Right atrium auricular region (tissue), 2 donors: ENCODE measurements around the gene GRIA3. TPM values are rescaled to one million over a fixed set of nuclear protein-coding genes. Genes with fewer than 3 reads are reported as not detected.

ENCODE experiments used
- DNase-seq: peaks from one replicate; pipeline ENCODE4 v3.0.0-alpha.2; 2019; ENCODE audit warnings: low spot score
- H3K27ac ChIP-seq, 2 donors: fragments of 200-600 bp; sonication (generic); 1 replicate in 1 of 2; 2 replicates in 1 of 2; pipeline ENCODE4 v1.5.1; 2016 to 2019
- H3K27me3 ChIP-seq, 2 donors: fragments of 200-600 bp; sonication (generic); one replicate each; pipeline versions ENCODE4 v1.5.1 to v1.6.0; 2017 to 2019
- H3K36me3 ChIP-seq: fragments of 200-600 bp; sonication (generic); one replicate; pipeline ENCODE4 v1.5.1; 2016
- H3K4me1 ChIP-seq, 2 donors: fragments of 200-600 bp; sonication (generic); one replicate each; pipeline versions ENCODE4 v1.5.1 to v1.6.0; 2017 to 2019
- H3K4me3 ChIP-seq, 2 donors: fragments of 200-600 bp; sonication (generic); 1 replicate in 1 of 2; 2 replicates in 1 of 2; pipeline ENCODE4 v1.5.1; 2017 to 2019; ENCODE audit warnings: mild to moderate bottlenecking in 1 of 2, moderate library complexity in 1 of 2
- H3K9me3 ChIP-seq, 2 donors: fragments of 200-600 bp; sonication (generic); one replicate each; pipeline ENCODE4 v1.5.1; 2019
- total RNA-seq, 2 donors: library from RNA; depleted of rRNA; stranded (reverse); fragments of >200 nt; gene quantifications; one replicate each; pipeline ENCODE4 v1.1.0, GENCODE V29; 2016
- TF ChIP-seq, protein P1 (sequence below), 2 donors: fragments of 200-600 bp; sonication (generic); IDR thresholded peaks; one replicate each; pipeline ENCODE4 v1.5.1; 2019; ENCODE audit warnings: antibody characterized with exemption in 2 of 2

The GRIA3 gene
- 1 to 10 TPM in 1 of 2 donors, under 1 TPM in 1; 0.74 to 1.0 TPM for total RNA-seq

GRCh38 chrX:123184219-123184865 lies at the start of gene GRIA3:
Gene GRIA3, plus strand, starts transcription at chrX:123184278. Its CDS starts 258 bp downstream, at chrX:123184536.
- DNase-seq: no peak

DNA sequence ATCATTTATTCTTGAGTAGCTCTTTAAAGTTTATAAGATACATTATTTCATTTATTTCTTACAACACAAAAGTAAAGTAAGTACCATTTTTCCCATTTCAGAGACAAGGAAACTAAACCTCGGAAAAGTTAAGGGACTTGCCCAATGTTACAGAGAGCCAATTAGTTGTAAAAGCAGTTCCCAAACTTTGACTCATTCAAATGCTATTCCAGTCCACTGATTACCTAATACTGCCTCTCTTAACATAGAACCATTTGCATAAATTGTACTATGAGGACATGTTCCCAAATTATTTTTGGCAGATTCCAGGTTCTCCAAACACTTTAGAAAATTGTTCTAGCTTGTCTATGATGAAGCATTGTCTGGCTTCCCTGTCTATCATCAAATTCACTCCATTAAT lies 45.6 kb upstream of the GRIA3 start:
- Histone ChIP-seq H3K36me3 (no peaks in the 10 kb centered on the region), H3K4me3 (no peak overlapping the region), H3K4me1 (no peaks in the 10 kb centered on the region), H3K27ac (no peak overlapping the region), H3K27me3 (no peaks in the 10 kb centered on the region), H3K9me3 (no peaks in the 10 kb centered on the region)
- TF ChIP-seq, protein P1, sequence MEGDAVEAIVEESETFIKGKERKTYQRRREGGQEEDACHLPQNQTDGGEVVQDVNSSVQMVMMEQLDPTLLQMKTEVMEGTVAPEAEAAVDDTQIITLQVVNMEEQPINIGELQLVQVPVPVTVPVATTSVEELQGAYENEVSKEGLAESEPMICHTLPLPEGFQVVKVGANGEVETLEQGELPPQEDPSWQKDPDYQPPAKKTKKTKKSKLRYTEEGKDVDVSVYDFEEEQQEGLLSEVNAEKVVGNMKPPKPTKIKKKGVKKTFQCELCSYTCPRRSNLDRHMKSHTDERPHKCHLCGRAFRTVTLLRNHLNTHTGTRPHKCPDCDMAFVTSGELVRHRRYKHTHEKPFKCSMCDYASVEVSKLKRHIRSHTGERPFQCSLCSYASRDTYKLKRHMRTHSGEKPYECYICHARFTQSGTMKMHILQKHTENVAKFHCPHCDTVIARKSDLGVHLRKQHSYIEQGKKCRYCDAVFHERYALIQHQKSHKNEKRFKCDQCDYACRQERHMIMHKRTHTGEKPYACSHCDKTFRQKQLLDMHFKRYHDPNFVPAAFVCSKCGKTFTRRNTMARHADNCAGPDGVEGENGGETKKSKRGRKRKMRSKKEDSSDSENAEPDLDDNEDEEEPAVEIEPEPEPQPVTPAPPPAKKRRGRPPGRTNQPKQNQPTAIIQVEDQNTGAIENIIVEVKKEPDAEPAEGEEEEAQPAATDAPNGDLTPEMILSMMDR (IDR thresholded peaks at IDR 0.05): no peak
- no peak for DNase-seq

More at GRCh38 chrX:123184219-123184865, at the start of gene GRIA3:
- no peaks in the 10 kb centered on the region for H3K27me3 ChIP-seq
- H3K4me3 ChIP-seq: peak within 1 kb of the TSS; percentile 34 to 45
- no peaks in the 10 kb centered on the region for H3K9me3 ChIP-seq
- TF ChIP-seq, protein P1 (IDR thresholded peaks at IDR 0.05): peak in 1 of 2 donors; percentile 48
- no peaks in the 10 kb centered on the region for H3K36me3 ChIP-seq
- no peaks in the 10 kb centered on the region for H3K4me1 ChIP-seq
- H3K27ac ChIP-seq: no peak within 1 kb of the TSS

DNA sequence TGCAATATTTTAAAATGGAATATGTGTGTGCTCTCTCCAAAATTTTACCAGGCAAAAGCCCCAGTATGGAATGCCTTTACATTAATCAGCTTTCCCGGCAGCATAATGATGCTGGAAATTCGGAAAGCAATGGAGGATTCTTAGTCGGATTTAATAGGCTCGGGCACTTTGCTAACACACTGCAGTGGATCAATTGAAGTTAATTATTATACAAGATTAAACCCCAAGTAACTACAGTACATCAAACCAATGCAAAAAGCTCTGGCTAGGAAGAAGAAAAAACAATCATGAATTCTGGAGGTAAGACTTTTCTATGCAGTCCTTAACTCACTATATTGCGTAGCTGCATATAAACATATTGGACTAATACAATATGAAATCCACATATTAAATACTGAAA lies 43.6 kb upstream of the GRIA3 start:
- Histone ChIP-seq H3K4me1 (no peaks in the 10 kb centered on the region), H3K36me3 (no peaks in the 10 kb centered on the region), H3K27me3 (no peaks in the 10 kb centered on the region), H3K27ac (no peak overlapping the region), H3K9me3 (no peaks in the 10 kb centered on the region), H3K4me3 (no peak overlapping the region)
- TF ChIP-seq, protein P1 (IDR thresholded peaks at IDR 0.05): no peak
- DNase-seq: no peak

DNA sequence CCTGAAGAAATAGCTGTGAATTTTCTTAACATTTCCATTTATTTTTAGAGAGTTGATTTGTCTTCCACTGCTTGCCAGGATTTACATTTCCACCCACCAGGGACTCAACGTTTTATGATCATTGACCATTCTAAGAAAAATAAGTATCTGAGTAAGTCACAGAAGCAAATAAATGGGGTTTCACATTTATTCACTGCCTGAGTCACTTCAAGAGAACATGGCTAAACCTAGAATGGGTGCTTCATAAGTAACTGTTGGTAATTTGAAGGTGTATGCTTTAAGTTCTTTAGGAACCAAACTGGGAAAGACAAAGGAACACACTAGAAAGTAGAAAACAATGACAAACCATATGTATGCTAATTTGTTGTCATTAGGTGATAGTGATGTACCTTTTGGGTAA lies 43.2 kb upstream of the GRIA3 start:
- no peaks in the 10 kb centered on the region for H3K36me3 ChIP-seq
- no peaks in the 10 kb centered on the region for H3K9me3 ChIP-seq
- H3K4me3 ChIP-seq: no peak overlapping the region
- TF ChIP-seq, protein P1 (IDR thresholded peaks at IDR 0.05): no peak
- DNase-seq: no peak
- H3K27me3 ChIP-seq: no peaks in the 10 kb centered on the region
- H3K27ac ChIP-seq: no peak overlapping the region
- no peaks in the 10 kb centered on the region for H3K4me1 ChIP-seq

- no peaks in the 10 kb centered on the region for H3K9me3 ChIP-seq
- TF ChIP-seq, protein P1 (IDR thresholded peaks at IDR 0.05): no peak
- no peaks in the 10 kb centered on the region for H3K4me1 ChIP-seq
- H3K27ac ChIP-seq: no peak overlapping the region
- no peaks in the 10 kb centered on the region for H3K27me3 ChIP-seq
- no peaks in the 10 kb centered on the region for H3K36me3 ChIP-seq
- no peak overlapping the region for H3K4me3 ChIP-seq
- no peak for DNase-seq
Observed at GRCh38 chrX:123153846-123154335, 30.2 kb upstream of the GRIA3 start.

GRCh38 chrX:123155327-123155726 lies 28.8 kb upstream of the GRIA3 start:
- Histone ChIP-seq H3K4me3 (no peak overlapping the region), H3K9me3 (no peaks in the 10 kb centered on the region), H3K4me1 (no peaks in the 10 kb centered on the region), H3K27ac (no peak overlapping the region), H3K36me3 (no peaks in the 10 kb centered on the region), H3K27me3 (no peaks in the 10 kb centered on the region)
- TF ChIP-seq, protein P1 (IDR thresholded peaks at IDR 0.05): no peak
- no peak for DNase-seq
